WTC11 (cell line): ENCODE data around the gene CHRNA5. TPM values are rescaled to one million over a fixed set of nuclear protein-coding genes. Genes with fewer than 3 reads are reported as not detected.
"Not testable (repeated sequence)": the region's sequence is repeated elsewhere in the genome, so short reads cannot be mapped to it uniquely, and the experiment has no call there.

ENCODE experiments used
- ATAC-seq: fragments of 200-7000 bp; cut with Tn5 transposase; 2 replicates; pipeline ENCODE4 v1.10.0; 2021; ENCODE audit warnings: mild to moderate bottlenecking, moderate library complexity
- CTCF ChIA-PET: fragments of 300-600 bp; sonication (Branson Sonifier 250); formaldehyde crosslinking; loops from one replicate; lab custom pipeline; 2021; ENCODE audit warnings: antibody characterized with exemption; lab: Charles Lee
- POLR2A ChIA-PET: fragments of 350-600 bp; sonication (Branson Sonifier 250); formaldehyde crosslinking; loops from one replicate; lab custom pipeline; 2021; ENCODE audit warnings: antibody characterized with exemption; lab: Charles Lee
- DNase-seq: peaks from one replicate; pipeline ENCODE4 v3.0.0; 2021; ENCODE audit warnings: low spot score
- H3K27ac Mint-ChIP-seq: 2 replicates; pipeline ENCODE4 v1.8.0; 2021; ENCODE audit warnings: mixed read lengths
- H3K27me3 Mint-ChIP-seq: 2 replicates; pipeline ENCODE4 v1.8.0; 2021; ENCODE audit warnings: low read depth, mild to moderate bottlenecking, moderate library complexity, mixed read lengths
- H3K36me3 Mint-ChIP-seq: 2 replicates; pipeline ENCODE4 v1.8.0; 2021; ENCODE audit warnings: mixed read lengths
- H3K4me1 Mint-ChIP-seq: 2 replicates; pipeline ENCODE4 v1.8.0; 2022; ENCODE audit warnings: mixed read lengths
- H3K4me3 Mint-ChIP-seq: 2 replicates; pipeline ENCODE4 v1.8.0; 2021; ENCODE audit warnings: mild to moderate bottlenecking, moderate library complexity, mixed read lengths
- H3K9me3 Mint-ChIP-seq: 2 replicates; pipeline ENCODE4 v1.8.0; 2021; ENCODE audit warnings: mixed read lengths
- ARID4B ChIP-seq: sonication (generic); formaldehyde crosslinking; IDR thresholded peaks from 2 replicates; pipeline ENCODE4 v1.8.0; 2023; ENCODE audit warnings: missing genetic modification reagents, mild to moderate bottlenecking, borderline replicate concordance
- CREB1 ChIP-seq: sonication (generic); formaldehyde crosslinking; IDR thresholded peaks from 2 replicates; pipeline ENCODE4 v1.8.0; 2023; ENCODE audit warnings: mild to moderate bottlenecking, missing genetic modification reagents
- ESRRA ChIP-seq: sonication (generic); formaldehyde crosslinking; IDR thresholded peaks from 2 replicates; pipeline ENCODE4 v1.8.1; 2022; ENCODE audit warnings: mild to moderate bottlenecking, missing genetic modification reagents, borderline replicate concordance
- ETV6 ChIP-seq: sonication (generic); formaldehyde crosslinking; IDR thresholded peaks from 2 replicates; pipeline ENCODE4 v1.8.1; 2022; ENCODE audit warnings: mild to moderate bottlenecking, missing genetic modification reagents
- GABPB1 ChIP-seq: sonication (generic); formaldehyde crosslinking; IDR thresholded peaks from 2 replicates; pipeline ENCODE4 v1.8.1; 2023; ENCODE audit warnings: mild to moderate bottlenecking, missing genetic modification reagents
- NFYB ChIP-seq: sonication (generic); formaldehyde crosslinking; conservative IDR thresholded peaks from 2 replicates; pipeline ENCODE4 v1.8.0; 2022; ENCODE audit warnings: low read depth, missing genetic modification reagents
- NR3C1 ChIP-seq: sonication (generic); formaldehyde crosslinking; conservative IDR thresholded peaks from 2 replicates; pipeline ENCODE4 v1.8.1; 2023; ENCODE audit warnings: low read depth, mild to moderate bottlenecking, missing genetic modification reagents
- RELA ChIP-seq: sonication (generic); formaldehyde crosslinking; IDR thresholded peaks from 2 replicates; pipeline ENCODE4 v1.8.1; 2022; ENCODE audit warnings: missing genetic modification reagents, mild to moderate bottlenecking, borderline replicate concordance
- SMAD3 ChIP-seq: sonication (generic); formaldehyde crosslinking; IDR thresholded peaks from 2 replicates; pipeline ENCODE4 v1.8.0; 2022; ENCODE audit warnings: missing genetic modification reagents, mild to moderate bottlenecking, borderline replicate concordance
- SMAD4 ChIP-seq: sonication (generic); formaldehyde crosslinking; IDR thresholded peaks from 2 replicates; pipeline ENCODE4 v1.8.0; 2022; ENCODE audit warnings: mild to moderate bottlenecking, missing genetic modification reagents
- TEAD4 ChIP-seq: sonication (generic); formaldehyde crosslinking; IDR thresholded peaks from 2 replicates; pipeline ENCODE4 v1.8.0; 2022; ENCODE audit warnings: mild to moderate bottlenecking, missing genetic modification reagents
- TP53 ChIP-seq: sonication (generic); formaldehyde crosslinking; IDR thresholded peaks from 2 replicates; pipeline ENCODE4 v1.8.1; 2023; ENCODE audit warnings: mild to moderate bottlenecking, missing genetic modification reagents
- ZBTB21 ChIP-seq: sonication (generic); formaldehyde crosslinking; IDR thresholded peaks from 2 replicates; pipeline ENCODE4 v1.8.1; 2023; ENCODE audit warnings: mild to moderate bottlenecking, missing genetic modification reagents, borderline replicate concordance
- ZNF232 ChIP-seq: sonication (generic); formaldehyde crosslinking; IDR thresholded peaks from 2 replicates; pipeline ENCODE4 v1.8.0; 2022; ENCODE audit warnings: mild to moderate bottlenecking, missing genetic modification reagents
- ZNF317 ChIP-seq: sonication (generic); formaldehyde crosslinking; IDR thresholded peaks from 2 replicates; pipeline ENCODE4 v1.8.1; 2023; ENCODE audit warnings: low read depth, mild to moderate bottlenecking, moderate library complexity, missing genetic modification reagents, borderline replicate concordance
- ZNF423 ChIP-seq: fragments of 250-450 bp; sonication (Bioruptor Pico); IDR thresholded peaks from 2 replicates; pipeline ENCODE4 v2.1.2; 2022; ENCODE audit warnings: mild to moderate bottlenecking, moderate library complexity
- ZNF532 ChIP-seq: fragments of 250-450 bp; sonication (Bioruptor Pico); IDR thresholded peaks from 2 replicates; pipeline ENCODE4 v1.9.0; 2021; ENCODE audit warnings: mild to moderate bottlenecking, borderline replicate concordance
- ZNF671 ChIP-seq: fragments of 250-450 bp; sonication (Bioruptor Pico); IDR thresholded peaks from 2 replicates; pipeline ENCODE4 v1.8.0; 2021; ENCODE audit warnings: mild to moderate bottlenecking
- total RNA-seq: library from RNA; stranded (reverse); gene quantifications from 3 replicates; pipeline ENCODE4 v1.2.3, GENCODE V29; 2021

Gene CHRNA5
- total RNA-seq, 1 experiment from 2014 or later, result 21.0 TPM

GRCh38 chr15:78565097-78565950 lies at the start of gene CHRNA5 (continued):
- TF ChIP-seq SMAD3 (CRISPR knock-in tag) (no peak), ZBTB21 (CRISPR knock-in tag) (peak; percentile 77; the same call in 1 of the 2 replicates), ZNF423 (CRISPR knock-in tag) (no peak), ETV6 (CRISPR knock-in tag) (no peak), ZNF671 (peak; percentile 65; the same call in 1 of the 2 replicates)

GRCh38 chr15:78520035-78520434 lies 45.3 kb upstream of the CHRNA5 start:
- ATAC-seq, CTCF ChIA-PET, H3K4me1 Mint-ChIP-seq, POLR2A ChIA-PET, H3K27ac Mint-ChIP-seq, H3K27me3 Mint-ChIP-seq, H3K4me3 Mint-ChIP-seq, DNase-seq: not testable (repeated sequence)
- H3K36me3 Mint-ChIP-seq, result peaks cover 21% of the 10 kb centered on the region
- peaks cover 33% of the 10 kb centered on the region for H3K9me3 Mint-ChIP-seq

GRCh38 chr15:78524230-78524629 lies 41.1 kb upstream of the CHRNA5 start:
- H3K4me3 Mint-ChIP-seq, result no peak overlapping the region
- H3K27me3 Mint-ChIP-seq, result peaks cover 7% of the 10 kb centered on the region
- H3K4me1 Mint-ChIP-seq, result no peaks in the 10 kb centered on the region
- no peak overlapping the region for H3K27ac Mint-ChIP-seq
- no peak for DNase-seq
- no peak for TF ChIP-seq TEAD4
- TF ChIP-seq NR3C1 (CRISPR knock-in tag), result no peak
- no peak for TF ChIP-seq RELA (CRISPR knock-in tag)
- TF ChIP-seq TP53 (CRISPR knock-in tag), result no peak
- no peak for TF ChIP-seq ZNF532
- no peak for TF ChIP-seq CREB1 (CRISPR knock-in tag)
- TF ChIP-seq SMAD4, result no peak
- TF ChIP-seq ESRRA, result no peak
- no peak for TF ChIP-seq GABPB1 (CRISPR knock-in tag)
- TF ChIP-seq NFYB, result no peak
- TF ChIP-seq ARID4B (CRISPR knock-in tag), result no peak
- TF ChIP-seq ZNF317 (CRISPR knock-in tag), result no peak
- TF ChIP-seq ZNF232, result no peak
- TF ChIP-seq, all 79 proteins: peak for 0
- ATAC-seq, result no peak
- H3K36me3 Mint-ChIP-seq, result peaks cover 35% of the 10 kb centered on the region
- POLR2A ChIA-PET, result no interaction called here
- peaks cover 51% of the 10 kb centered on the region for H3K9me3 Mint-ChIP-seq
- CTCF ChIA-PET, result no interaction called here
